ENCODE results near the gene AARS2. TPM values are rescaled to one million over a fixed set of nuclear protein-coding genes. Genes with fewer than 3 reads are reported as not detected.

The AARS2 gene
- total RNA-seq, 1 experiment from 2014 or later, result 21.7 TPM

- Histone ChIP-seq H2BK20ac (ENCODE audit: low read depth, low read length, poor library complexity, severe bottlenecking) (no peak overlapping the region), H3K14ac (ENCODE audit: insufficient read depth, low read length) (no peak overlapping the region), H3K27me3 (ENCODE audit: insufficient read depth, low read length) (no peaks in the 10 kb centered on the region; the same call in 1 of the 2 replicates), H3K18ac (ENCODE audit: insufficient read length, low read depth, low read length) (no peak overlapping the region), H2AK5ac (ENCODE audit: insufficient read length, low read length) (no peak overlapping the region), H2BK15ac (ENCODE audit: low read depth, low read length) (no peak overlapping the region), H4K8ac (replicated peaks; ENCODE audit: insufficient read length, low read depth, low read length) (no peak overlapping the region), H2BK12ac (ENCODE audit: insufficient read length, low read depth, low read length) (no peak overlapping the region), H4K20me1 (ENCODE audit: control insufficient read depth, insufficient read depth, insufficient read length) (no peaks in the 10 kb centered on the region), H2BK120ac (ENCODE audit: low read depth, low read length, poor library complexity, severe bottlenecking) (no peak overlapping the region), H3T11ph (ENCODE audit: low read length) (no peak overlapping the region), H3K9ac (ENCODE audit: extremely low read depth, insufficient read length, low read length) (no peak overlapping the region), H3K27ac (ENCODE audit: insufficient read length, low read depth, low read length) (no peak overlapping the region), H3K79me2 (ENCODE audit: insufficient read depth, low read length) (no peaks in the 10 kb centered on the region), H3K79me1 (ENCODE audit: insufficient read depth, low read depth, low read length, poor library complexity, severe bottlenecking) (no peaks in the 10 kb centered on the region), H3K9me3 (ENCODE audit: control insufficient read depth, low read depth, low read length) (no peaks in the 10 kb centered on the region), H3K4ac (ENCODE audit: low read depth, low read length) (no peak overlapping the region), H4K5ac (ENCODE audit: insufficient read length, low read depth, low read length) (no peak overlapping the region), H3K23me2 (ENCODE audit: insufficient read length, low read depth, low read length, poor library complexity, severe bottlenecking) (peaks cover 10% of the 10 kb centered on the region), H2BK5ac (ENCODE audit: insufficient read length, low read length) (no peak overlapping the region), H3K4me2 (ENCODE audit: insufficient read depth, insufficient read length, low read length) (peak overlapping the region; percentile 89), H3K56ac (ENCODE audit: insufficient read length, low read depth, low read length) (no peak overlapping the region), H4K91ac (ENCODE audit: insufficient read length, low read depth, low read length) (no peak overlapping the region), H3K23ac (ENCODE audit: insufficient read length, low read depth, low read length) (no peak overlapping the region), H3K4me1 (ENCODE audit: insufficient read depth, low read length) (no peaks in the 10 kb centered on the region), H2AFZ (ENCODE audit: low read length) (no peak overlapping the region)
- H3K4me1 Mint-ChIP-seq, result peaks cover 13 to 14% of the 10 kb centered on the region in 2 experiments
- H3K36me3 Mint-ChIP-seq (ENCODE audit: insufficient read depth in 1 of 3, low read depth in 3 of 3), result peaks cover 23 to 41% (median 34%) of the 10 kb centered on the region in 3 experiments; a peak in 6 of 7 replicates
- peaks cover 40% of the 10 kb centered on the region for H3K27me3 Mint-ChIP-seq (ENCODE audit: low read depth)
- H3K27ac Mint-ChIP-seq, result no peak overlapping the region
- no CpG with 5 or more reads among the region's 20 CpGs for WGBS (ENCODE audit: extremely low coverage, insufficient read length, low lambda C conversion rate)
- peak overlapping the region; percentile 63 to 83 for H3K4me3 Mint-ChIP-seq
- TF ChIP-seq CTCF (conservative IDR thresholded peaks at IDR 0.05), result peak; percentile 41; the same call in 2 of the 3 replicates
- peak; percentile 54 for DNase-seq
- H3K9me3 Mint-ChIP-seq, result no peaks in the 10 kb centered on the region
Measured at GRCh38 chr6:44298055-44298803, 14.9 kb downstream of the AARS2 start.

Measured in H9 (cell line).